Astrocyte of the cerebellum (primary cell): ENCODE measurements around the gene SPNS2.

Experiments used
- DNase-seq: peaks from one replicate; pipeline ENCODE4 v3.0.0-alpha.2; 2011; ENCODE audit warnings: low read depth
- H3K4me3 ChIP-seq: 2 replicates; pipeline ENCODE4 v1.5.1; 2011; ENCODE audit warnings: mild to moderate bottlenecking, low read depth, low read length, moderate library complexity
- in situ Hi-C: cut with HindIII; loops from 2 replicates; pipeline ENCODE4 v1.10.0; 2017; ENCODE audit warnings: low sequenced_read_pairs
- TF ChIP-seq, protein P1 (sequence below): IDR thresholded peaks from 2 replicates; pipeline ENCODE4 v1.5.1; 2012; ENCODE audit warnings: low read length, low read depth, moderate library complexity, mild to moderate bottlenecking; ENCODE audit errors: missing control alignments

The SPNS2 gene

DNA sequence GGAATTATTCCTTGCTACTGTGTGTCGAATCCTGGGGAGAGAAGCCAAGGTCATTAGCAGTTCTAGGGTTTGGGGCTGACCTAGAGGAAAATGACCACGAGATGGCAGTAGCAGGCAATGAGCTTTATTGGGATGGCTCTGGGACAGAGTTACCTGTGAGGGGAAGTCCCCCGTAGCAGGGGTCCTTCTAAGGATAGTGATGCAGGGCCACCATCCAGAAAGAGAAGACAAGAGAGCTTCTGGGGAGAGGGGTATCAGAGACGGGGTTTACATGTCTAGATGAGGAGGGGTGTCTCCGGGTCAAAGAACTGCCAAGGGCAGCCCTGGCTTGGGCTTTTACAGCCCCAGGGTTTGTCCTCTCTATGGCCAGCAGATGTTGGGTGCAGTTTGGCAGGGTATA, 68.1 kb downstream of the SPNS2 start:
- in situ Hi-C loops, result no loop called here
- no peak overlapping the region for H3K4me3 ChIP-seq
- TF ChIP-seq, protein P1, sequence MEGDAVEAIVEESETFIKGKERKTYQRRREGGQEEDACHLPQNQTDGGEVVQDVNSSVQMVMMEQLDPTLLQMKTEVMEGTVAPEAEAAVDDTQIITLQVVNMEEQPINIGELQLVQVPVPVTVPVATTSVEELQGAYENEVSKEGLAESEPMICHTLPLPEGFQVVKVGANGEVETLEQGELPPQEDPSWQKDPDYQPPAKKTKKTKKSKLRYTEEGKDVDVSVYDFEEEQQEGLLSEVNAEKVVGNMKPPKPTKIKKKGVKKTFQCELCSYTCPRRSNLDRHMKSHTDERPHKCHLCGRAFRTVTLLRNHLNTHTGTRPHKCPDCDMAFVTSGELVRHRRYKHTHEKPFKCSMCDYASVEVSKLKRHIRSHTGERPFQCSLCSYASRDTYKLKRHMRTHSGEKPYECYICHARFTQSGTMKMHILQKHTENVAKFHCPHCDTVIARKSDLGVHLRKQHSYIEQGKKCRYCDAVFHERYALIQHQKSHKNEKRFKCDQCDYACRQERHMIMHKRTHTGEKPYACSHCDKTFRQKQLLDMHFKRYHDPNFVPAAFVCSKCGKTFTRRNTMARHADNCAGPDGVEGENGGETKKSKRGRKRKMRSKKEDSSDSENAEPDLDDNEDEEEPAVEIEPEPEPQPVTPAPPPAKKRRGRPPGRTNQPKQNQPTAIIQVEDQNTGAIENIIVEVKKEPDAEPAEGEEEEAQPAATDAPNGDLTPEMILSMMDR, result peak; percentile 85
- peak; percentile 24 for DNase-seq

DNA sequence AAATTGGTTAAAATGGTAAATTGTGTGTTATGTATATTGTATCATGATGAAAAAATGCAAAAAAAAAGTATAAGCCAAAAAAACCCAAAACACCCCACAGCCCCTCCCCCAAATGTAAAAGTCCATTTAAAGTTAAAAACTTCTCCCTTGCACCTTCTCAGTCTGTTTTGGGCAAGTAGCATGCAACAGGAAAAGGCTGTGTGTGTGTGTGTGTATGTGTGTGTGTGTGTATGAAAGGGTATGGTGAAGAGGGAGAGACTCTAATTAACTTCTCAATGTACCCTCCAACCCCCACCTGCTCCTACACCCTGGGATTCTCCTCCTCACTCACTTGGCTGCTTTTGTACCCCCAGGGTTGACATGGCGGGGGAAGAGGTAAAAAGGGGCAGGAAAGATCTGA, 70.9 kb downstream of the SPNS2 start:
- no peak for DNase-seq
- in situ Hi-C loops, result no loop called here
- TF ChIP-seq, protein P1, result no peak
- H3K4me3 ChIP-seq, result no peak overlapping the region

DNA sequence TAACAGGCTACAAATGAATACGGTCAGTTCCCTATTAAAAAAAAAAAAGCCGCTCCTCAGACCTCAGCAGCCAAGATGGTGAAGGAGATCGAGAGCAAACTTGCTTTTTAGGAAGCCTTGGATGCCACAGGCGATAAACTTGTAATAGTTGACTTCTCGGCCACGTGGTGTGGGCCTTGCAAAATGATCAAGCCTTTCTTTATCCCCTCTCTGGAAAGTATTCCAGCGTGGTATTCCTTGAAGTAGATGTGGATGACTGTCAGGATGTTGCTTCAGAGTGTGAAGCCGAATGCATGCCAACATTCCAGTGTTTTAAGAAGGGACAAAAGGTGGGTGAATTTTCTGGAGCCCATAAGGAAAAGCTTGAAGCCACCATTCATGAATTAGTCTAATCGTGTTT, 73.5 kb downstream of the SPNS2 start:
- H3K4me3 ChIP-seq, result no peak overlapping the region
- in situ Hi-C loops, result no loop called here
- DNase-seq, result no peak
- TF ChIP-seq, protein P1, result no peak

DNA sequence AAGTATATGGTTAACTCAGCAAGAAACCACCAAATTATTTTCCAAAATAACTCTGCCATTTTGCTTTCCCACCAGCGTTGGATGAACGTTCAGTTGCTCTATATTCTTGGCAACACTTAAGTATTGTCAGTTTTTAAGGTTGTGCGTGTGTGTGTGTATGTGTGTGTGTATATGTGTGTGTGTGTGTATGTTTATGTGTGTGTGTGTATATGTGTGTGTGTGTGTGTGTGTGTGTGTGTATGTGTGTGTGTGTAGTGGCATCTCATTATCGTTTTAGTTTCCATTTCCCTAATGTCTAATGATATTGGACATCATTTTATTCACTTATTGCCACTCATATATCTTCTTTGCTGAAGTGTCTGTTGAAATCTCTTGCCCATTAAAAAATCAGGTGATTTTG, 74.4 kb downstream of the SPNS2 start:
- in situ Hi-C loops, result no loop called here

DNA sequence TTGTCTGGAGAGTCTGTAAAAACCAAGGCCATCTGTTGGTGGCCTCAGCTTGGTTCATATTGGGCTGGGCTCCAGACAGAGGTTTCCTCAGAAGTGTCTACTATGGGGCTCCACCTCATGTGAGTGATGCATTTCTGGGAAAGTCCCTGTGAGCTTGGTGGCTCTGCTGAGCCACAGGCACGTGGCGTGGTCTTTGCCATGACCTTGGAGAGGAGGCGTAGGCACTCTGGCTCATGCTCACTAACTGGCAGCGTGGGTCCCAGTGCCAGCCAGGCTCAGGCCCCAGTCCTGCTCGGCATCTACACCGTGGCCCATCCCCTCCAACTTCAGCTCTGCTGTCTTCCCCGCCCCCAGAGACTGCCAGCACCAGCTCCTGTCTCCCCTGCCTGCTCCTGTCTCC, 75.0 kb downstream of the SPNS2 start:
- in situ Hi-C loops, result no loop called here
- no peak overlapping the region for H3K4me3 ChIP-seq
- TF ChIP-seq, protein P1, result no peak
- no peak for DNase-seq

More for the DNA sequence above, 74.4 kb downstream of the SPNS2 start:
- DNase-seq, result no peak
- TF ChIP-seq, protein P1, result no peak
- no peak overlapping the region for H3K4me3 ChIP-seq

DNA sequence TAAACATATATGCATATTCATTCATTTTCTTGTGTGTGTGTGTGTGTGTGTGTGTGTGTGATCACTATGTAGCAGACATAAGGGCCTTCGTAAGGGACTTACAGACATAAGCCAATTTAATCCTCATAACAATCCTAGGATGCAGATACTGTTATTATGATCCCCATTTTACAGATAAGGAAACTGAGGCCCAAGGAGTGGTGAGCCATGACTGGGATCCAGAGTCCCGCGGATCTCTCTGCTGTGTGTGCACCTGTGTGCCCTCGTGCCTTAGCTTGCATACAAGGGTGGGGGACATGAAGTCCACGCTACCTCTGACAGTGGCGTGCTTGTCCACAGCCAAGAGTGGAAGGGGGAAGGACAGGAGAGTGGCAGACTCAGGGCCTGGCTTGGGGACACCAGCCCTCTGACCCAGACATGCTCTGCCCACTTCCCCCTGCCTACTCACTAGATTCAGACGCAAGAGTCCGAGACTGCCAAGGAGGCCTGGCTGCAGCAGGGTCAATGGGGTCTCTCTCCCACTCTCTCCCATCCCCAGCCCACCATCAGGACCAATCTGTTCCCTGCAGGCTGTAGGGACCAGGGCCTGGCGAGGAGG, 75.9 kb downstream of the SPNS2 start:
- in situ Hi-C loops, result no loop called here
- TF ChIP-seq, protein P1, result no peak
- H3K4me3 ChIP-seq, result no peak overlapping the region
- no peak for DNase-seq
